ENCODE data around the gene USP48. TPM values are rescaled to one million over a fixed set of nuclear protein-coding genes. Genes with fewer than 3 reads are reported as not detected.

The USP48 gene
- total RNA-seq, 1 experiment from 2014 or later: 49.1 TPM

GRCh38 chr1:21629971-21630370 is 153.0 kb downstream of the USP48 start:
- CTCF ChIA-PET: no interaction called here
- Mint-ChIP-seq H3K4me3 (ENCODE audit: unreplicated experiment) (no peak overlapping the region), H3K9me3 (ENCODE audit: unreplicated experiment) (no peaks in the 10 kb centered on the region), H3K36me3 (ENCODE audit: insufficient read depth, unreplicated experiment) (no peaks in the 10 kb centered on the region), H3K27ac (ENCODE audit: unreplicated experiment) (no peak overlapping the region), H3K27me3 (ENCODE audit: insufficient read depth, unreplicated experiment) (no peaks in the 10 kb centered on the region), H3K4me1 (ENCODE audit: low read depth, unreplicated experiment) (peaks cover 13% of the 10 kb centered on the region)
- Histone ChIP-seq H3K9me3 (no peaks in the 10 kb centered on the region), H3K4me3 (ENCODE audit: low read depth, low read length) (no peak overlapping the region), H3K36me3 (ENCODE audit: control insufficient read depth, insufficient read depth, low read length) (no peaks in the 10 kb centered on the region), H3K27me3 (replicated peaks; ENCODE audit: control insufficient read depth, insufficient read depth, low read length) (no peaks in the 10 kb centered on the region), H3K4me1 (peaks cover 19% of the 10 kb centered on the region)
- POLR2A ChIA-PET: interaction anchor here (0.6 kb wide), 1 partner anchor 165 kb away, joined by 8 read pairs; no protein-coding TSS in a partner anchor
- intact Hi-C loops (cut with micrococcal nuclease; ENCODE audit: unreplicated experiment): no loop called here
- BruUV-seq (replicated peaks): no TSS peak
- DNase-seq: no peak
- TF ChIP-seq CTCF (IDR thresholded peaks at IDR 0.05; ENCODE audit: insufficient read depth in 1 of 2, low read depth in 1 of 2, low read length in 1 of 2, severe bottlenecking in 1 of 2, unreplicated experiment in 1 of 2): no peak

- CTCF ChIA-PET: no interaction called here
- H3K27me3 Mint-ChIP-seq (ENCODE audit: insufficient read depth, unreplicated experiment): no peaks in the 10 kb centered on the region
- no peak overlapping the region for H3K4me3 ChIP-seq (ENCODE audit: low read depth, low read length)
- intact Hi-C loops (cut with micrococcal nuclease; ENCODE audit: unreplicated experiment): no loop called here
- H3K36me3 Mint-ChIP-seq (ENCODE audit: insufficient read depth, unreplicated experiment): no peaks in the 10 kb centered on the region
- DNase-seq: no peak
- no peak for TF ChIP-seq CTCF (IDR thresholded peaks at IDR 0.05; ENCODE audit: insufficient read depth in 1 of 2, low read depth in 1 of 2, low read length in 1 of 2, severe bottlenecking in 1 of 2, unreplicated experiment in 1 of 2)
- no peak overlapping the region for H3K4me3 Mint-ChIP-seq (ENCODE audit: unreplicated experiment)
- BruUV-seq (replicated peaks): no TSS peak
- no peaks in the 10 kb centered on the region for H3K27me3 ChIP-seq (replicated peaks; ENCODE audit: control insufficient read depth, insufficient read depth, low read length)
- POLR2A ChIA-PET: no interaction called here
- H3K9me3 ChIP-seq: no peaks in the 10 kb centered on the region
- H3K4me1 ChIP-seq: peaks cover 13% of the 10 kb centered on the region
- peaks cover 16% of the 10 kb centered on the region for H3K4me1 Mint-ChIP-seq (ENCODE audit: low read depth, unreplicated experiment)
- no peak overlapping the region for H3K27ac Mint-ChIP-seq (ENCODE audit: unreplicated experiment)
- no peaks in the 10 kb centered on the region for H3K9me3 Mint-ChIP-seq (ENCODE audit: unreplicated experiment)
- H3K36me3 ChIP-seq (ENCODE audit: control insufficient read depth, insufficient read depth, low read length): no peaks in the 10 kb centered on the region
These were observed 154.1 kb downstream of the USP48 start for GRCh38 chr1:21628798-21629393.

Other genes with a start within 250 kb of the USP48 start
- gene RAP1GAP, start 113.8 kb downstream of the USP48 start, total RNA-seq (2022): 7.2 and 9.3 TPM in 2 replicates
- gene LDLRAD2, start 29.1 kb upstream of the USP48 start, total RNA-seq (2022): not detected in 2 replicates
- gene HSPG2, start 154.2 kb upstream of the USP48 start, total RNA-seq (2022): 234 and 237 TPM in 2 replicates
- not detected in 2 replicates for gene CELA3B, start 193.9 kb upstream of the USP48 start, total RNA-seq (2022)
- not detected in 2 replicates for gene CELA3A, start 218.5 kb upstream of the USP48 start, total RNA-seq (2022)

Measured in Caco-2 (cell line).